GM19023 (cell line): ENCODE measurements around the gene SMIM21.

Experiments
- ATAC-seq: cut with Tn5 transposase; IDR thresholded peaks from one replicate; pipeline ENCODE4 v1.9.1; 2021; ENCODE audit warnings: mild to moderate bottlenecking, moderate library complexity; ENCODE audit not compliant: unreplicated experiment

The SMIM21 gene

DNA sequence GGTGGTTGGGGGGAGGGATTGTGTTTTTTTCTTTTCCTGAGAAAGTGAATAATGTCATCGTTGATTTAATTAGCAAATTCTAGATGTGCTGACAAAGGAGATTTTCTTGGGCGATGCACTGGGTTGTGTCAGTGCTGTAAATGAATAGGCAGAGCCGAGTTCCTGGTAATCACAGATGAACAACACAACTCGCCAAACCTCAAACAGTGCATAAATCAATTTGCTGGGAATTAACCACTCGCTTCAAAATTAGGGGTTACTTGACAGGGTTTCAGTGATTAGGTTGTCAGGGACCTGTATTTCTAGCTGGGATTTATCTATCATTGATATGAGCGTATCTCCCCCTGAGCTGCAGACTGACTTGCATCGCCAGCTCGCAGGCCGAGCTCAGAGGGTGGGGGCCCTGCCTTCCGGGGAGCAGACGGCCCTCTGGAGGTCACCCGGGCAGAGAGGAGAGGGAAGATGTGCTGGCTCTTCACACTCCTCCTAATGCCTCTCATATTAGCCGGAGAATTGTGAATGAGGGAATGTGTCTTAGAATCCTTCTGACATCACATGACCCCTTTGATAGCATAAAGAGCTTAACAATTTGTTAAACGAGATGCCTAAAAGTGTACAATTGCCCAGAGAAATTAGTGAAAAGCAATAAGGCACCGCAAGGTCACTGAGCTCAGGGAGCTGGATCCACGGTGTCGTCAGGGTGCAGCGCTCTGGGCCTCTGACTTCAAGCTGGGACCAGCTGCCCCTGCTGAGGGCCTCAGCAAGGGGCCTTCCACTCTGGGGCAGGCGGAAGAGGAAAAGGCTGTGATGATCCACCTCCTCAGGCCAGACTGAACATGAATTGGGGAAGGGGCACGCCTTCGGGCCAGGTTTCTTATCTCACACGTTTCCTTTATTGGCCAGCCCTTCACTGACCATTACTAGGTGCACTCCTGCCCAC, 48.9 kb downstream of the SMIM21 start:
- no peak for ATAC-seq

DNA sequence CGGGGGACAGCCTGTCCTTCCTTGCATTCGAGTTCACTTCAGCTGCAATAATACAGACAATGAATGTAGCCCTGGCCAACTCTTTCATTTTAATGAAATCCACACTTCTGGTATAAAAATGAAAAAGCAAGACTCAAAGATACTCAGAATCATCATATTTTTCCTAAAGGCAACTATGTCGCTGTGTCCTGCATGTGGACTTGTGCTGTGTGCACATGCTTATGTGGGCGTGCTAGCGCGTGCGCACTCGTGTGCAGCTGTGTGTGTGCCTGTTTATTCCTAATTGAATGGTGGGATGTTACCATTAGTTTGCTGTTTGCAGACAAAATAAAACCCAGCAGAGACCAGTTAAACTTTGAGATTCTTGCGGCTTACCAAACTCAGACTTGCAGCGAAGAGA, 49.6 kb downstream of the SMIM21 start:
- ATAC-seq = no peak

DNA sequence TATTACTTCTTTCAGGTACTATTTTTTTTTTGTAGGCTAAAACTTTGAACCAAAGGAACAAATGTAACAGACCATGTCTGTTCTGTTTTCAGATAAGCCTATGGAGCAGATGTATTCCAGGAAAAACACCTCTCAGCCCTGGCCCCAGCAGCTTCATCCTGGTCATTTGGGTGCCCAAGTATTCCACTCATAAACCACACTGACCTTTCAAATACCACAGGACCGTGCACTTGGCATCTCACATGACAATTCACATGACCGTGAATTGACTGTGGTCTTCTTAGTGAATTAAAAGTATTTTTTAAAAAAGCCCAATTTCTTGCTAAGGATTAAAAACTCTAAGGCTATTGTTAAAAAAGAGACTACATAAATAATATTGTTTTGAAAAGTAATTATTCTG, 50.2 kb downstream of the SMIM21 start:
- no peak for ATAC-seq

DNA sequence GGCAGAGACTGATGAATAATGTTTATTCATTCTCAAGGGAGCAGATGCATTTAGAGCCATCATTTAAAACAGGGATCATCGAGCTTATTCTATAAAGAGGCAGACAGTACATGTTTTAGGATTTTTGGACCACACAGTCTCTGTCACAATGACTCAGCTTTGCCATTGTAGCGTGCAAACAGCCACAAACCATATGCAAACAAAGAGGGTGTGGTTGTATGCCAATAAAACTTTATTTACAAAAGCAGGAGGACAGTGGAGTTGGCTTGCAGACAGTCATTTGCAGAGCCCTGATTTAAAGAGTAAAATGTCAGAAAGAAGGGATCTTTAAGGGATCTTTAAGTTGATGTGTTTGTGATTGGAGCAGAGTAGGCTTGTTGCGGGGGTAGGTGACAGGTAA, 51.5 kb downstream of the SMIM21 start:
- no peak for ATAC-seq

DNA sequence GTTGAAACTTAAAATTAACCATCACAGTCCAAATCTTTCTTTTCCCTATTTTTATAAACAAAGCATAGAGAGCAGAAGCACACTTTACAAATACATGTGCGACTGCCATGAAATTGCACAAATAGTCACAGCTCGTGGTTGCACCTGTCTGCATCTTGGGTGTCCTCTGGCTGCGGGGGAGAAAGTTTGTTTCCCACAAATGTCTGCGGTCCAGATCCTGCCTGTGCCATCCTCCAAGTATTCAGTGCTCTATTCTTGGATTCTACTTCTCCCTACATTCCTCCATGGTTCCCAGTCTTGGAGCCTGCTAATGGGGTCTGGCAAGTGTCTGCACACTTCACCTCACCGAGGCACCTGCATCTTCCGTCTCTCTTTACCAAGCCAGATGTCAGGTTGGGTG, 52.2 kb downstream of the SMIM21 start:
- no peak for ATAC-seq

DNA sequence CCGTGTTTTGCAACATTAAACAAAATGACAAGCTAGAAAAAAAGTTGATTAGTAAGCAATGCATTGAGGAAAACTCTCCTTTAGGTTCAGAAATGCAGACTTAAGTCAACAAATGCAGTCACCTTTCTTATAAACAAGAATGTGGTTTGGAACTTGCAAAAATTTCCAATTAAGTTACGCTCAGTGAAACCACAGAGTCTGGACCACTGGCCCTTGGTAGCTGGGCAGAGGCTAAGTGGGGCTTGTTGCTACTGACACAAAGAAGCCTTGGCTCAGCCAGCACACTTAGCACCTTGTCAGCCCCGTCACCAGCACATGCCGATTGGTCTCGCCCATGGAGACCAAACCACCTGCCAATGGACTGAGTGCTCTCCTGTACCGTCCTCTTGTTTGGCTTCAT, 53.0 kb downstream of the SMIM21 start:
- ATAC-seq = no peak

DNA sequence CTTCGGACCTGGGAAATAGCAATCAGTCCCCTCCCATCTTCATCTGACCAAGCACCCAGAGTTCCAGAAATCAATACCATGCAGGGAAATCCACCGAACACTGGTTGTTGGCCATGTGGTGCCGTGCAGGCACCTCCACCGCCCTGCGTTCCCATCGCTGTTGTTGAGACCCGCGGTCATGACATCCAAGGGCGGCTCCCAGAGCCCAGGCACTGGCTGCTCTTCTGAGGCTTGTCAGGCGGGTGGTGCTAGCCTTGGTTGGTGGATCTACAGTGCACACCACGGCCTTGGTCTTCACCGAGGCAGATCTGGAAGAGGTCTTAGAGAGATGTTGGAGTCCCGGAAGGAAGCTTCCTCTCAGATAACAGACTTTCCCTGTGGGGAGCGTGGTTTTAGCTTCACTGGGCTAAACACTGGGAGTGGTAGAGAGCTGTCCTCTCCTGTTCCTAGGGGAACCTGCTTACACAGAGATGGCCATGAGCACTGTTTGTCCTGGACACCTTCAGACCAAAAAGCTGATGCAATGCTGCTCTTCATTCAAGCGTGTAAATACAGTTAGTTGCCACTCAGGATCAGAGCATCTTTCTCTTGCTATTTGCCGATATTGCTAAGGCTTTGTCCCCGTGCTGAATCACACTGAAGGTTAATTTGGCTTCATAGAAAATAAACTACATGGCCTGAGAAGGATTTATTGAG, 58.3 kb downstream of the SMIM21 start:
- ATAC-seq = no peak

DNA sequence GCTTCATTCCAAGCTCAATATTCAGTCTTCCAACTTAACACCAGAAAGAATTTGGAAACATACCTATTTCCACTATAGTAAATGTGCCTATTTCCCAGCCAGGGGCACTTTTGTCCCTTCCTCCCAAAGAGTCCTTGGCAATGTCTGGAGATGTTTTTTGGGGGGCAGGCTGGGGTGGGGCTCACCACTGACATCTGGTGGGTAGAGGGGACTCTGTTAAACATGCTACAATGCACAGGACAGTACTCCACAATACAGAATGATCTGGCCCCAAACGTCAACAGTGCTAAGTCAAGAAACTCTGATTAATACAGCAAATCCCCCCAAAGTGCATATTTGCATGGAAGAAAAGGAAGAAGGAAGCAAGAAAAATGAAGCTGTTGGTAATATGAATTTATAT, 61.7 kb downstream of the SMIM21 start:
- no peak for ATAC-seq

DNA sequence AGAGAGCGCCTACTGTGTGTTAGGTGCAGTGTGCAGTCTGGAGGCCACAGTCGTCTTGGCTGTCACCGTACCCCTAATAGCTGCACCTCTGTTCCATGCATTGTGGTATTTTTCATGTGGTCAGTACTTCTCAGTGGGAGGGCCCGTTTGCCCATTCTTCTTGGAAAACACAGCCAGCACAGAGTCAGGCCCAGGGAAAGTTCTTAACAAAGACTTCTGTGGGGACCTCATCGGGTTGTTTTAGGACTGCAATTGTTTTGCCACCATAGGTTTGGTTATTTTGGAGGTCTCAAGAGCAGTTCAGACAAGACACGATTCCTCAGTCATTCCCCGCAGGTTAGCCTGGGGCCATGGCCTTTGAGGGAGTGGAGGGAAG, 62.3 kb downstream of the SMIM21 start:
- ATAC-seq = no peak

DNA sequence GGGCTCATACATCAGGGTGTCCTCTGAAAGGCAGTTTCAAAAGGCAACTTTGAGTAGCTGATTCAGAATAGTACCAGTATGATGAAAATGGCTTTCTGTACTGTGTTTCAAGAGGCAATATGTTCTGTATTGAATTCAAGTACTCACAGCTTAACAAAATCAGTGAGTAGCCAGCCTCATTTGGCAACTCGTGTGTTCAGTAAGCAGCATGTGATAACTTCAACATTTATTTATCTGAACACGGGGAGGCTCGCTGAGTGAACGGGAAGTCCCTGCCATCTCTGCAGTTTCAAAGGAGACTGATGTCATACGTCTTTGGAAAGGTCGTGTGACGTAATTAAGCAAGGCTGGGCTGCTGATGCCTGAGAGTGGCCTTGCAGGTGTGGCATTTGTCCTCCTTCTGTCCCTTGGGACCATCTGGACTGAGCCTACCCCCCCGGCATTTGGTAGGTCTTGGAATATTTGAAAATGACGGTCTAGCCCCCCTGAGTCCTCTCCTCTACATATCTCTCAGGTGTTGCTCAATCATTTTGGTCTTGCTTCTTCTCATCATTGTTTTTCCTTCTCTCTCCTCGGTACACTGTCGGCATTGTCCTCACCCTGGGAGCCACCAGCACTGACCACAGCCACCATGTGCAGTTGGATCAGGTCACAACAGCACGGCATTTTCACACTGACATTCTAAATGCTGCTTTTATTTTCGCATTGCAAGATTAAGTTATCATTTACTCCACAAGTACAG, 62.8 kb downstream of the SMIM21 start:
- ATAC-seq = no peak

DNA sequence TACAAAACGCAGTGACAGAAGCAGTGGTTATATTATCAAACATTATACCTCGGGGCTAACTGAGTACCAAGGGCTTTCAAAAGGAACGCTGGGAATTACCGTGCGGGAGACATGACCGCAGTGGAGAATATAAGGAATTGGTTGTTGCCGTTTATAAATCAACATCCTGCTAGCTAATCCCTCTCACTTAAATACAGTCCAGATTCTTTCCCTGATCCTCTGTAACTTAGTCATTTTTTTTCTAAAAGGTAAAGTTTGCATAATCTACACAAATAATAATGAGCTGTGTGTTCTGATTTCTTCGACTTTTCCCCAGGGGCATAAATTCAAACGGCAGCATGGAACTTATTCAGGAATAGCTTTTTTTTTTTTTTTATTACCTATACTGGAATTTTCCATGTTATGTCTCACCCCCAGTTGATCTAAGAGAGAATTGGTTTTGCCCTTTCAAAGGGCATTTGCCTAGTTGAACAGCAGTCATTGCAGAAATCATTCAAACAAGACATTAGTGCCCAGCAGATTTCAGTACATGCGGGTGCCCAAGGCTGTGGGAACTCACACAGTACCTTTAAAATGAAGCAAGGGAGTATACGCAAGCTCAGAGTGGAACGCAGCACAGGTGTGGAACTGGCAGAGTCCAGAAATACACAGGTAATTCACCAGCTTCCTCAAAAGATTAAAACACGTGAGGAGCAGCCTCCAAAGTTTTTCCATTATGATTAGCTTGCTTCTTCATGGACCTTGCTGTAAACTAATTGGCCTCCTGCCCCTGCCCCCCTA, 63.9 kb downstream of the SMIM21 start:
- no peak for ATAC-seq

DNA sequence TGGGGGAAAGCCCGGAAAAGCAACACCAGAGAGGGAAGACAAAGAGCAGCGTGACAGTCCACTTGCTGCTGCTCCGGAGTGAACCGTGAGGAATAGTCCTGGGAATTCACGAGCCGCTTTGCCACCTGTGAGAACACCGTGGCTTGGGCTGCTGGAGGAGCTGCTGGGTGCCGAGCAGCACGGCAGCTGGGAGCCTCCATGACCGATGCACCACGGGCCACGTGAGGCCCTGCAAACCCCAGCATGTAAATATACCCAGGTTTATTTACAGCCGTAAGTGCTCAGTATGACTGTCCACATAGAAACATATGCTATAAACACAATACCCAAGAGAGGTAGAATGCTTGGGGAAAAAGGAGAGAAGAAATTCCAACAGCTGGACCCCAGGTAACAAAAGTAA, 65.1 kb downstream of the SMIM21 start:
- ATAC-seq = no peak

DNA sequence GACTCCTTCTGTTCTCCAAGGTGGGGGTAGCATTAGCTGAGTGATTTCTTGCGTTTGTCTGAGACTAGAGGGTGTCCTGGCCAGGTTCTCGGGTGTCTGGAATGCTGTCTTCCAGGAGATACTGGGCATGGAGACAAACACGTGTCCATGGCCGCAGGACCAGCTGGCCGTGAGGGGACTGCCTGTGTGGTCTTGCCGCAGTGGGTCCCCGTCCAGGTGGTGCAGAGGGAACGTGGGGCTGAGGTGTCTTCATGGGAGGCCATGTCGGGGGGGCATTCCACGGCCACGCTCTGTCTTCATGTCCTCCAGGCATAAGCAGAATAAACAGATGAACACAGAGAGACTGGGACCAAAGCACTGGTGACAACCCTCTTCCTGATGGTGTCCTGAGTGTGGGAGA, 66.6 kb downstream of the SMIM21 start:
- no peak for ATAC-seq

DNA sequence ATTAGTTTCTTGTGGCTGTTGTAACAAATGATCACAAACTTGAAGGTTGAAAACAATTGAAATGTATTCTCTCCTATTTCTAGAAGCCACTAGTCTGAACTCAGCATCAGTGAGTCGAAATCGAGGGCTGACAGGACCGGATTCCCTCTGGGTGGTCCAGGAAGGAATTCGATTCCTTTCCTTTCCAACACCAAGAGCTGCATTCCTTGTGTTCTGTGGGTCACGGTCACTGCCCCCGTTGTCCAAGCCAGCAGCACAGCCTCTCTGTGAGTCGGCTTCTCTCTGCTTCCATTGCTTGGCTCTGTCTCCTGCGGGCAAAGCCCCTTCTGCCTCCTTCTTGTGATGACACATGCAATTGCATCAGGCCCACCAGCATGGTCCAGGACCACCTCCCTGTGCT, 67.3 kb downstream of the SMIM21 start:
- ATAC-seq = no peak
